ENCODE results near the gene CASK.
"Not testable (repeated sequence)": the region's sequence is repeated elsewhere in the genome, so short reads cannot be mapped to it uniquely, and the experiment has no call there.

CASK gene

GRCh38 chrX:41728125-41728524 is 195.2 kb downstream of the CASK start:
- Histone ChIP-seq H3K4me1 (peaks cover 8 to 16% (median 12%) of the 10 kb centered on the region in 10 experiments; a peak in 17 of 20 replicates), H3K27me3 (peaks cover 86 to 98% (median 95%) of the 10 kb centered on the region in 11 experiments), H3K9me3 (replicated peaks in 1 of 11) (no peaks in the 10 kb centered on the region), H3K4me3 (no peak overlapping the region), H3K4me2 (no peak overlapping the region), H4K20me1 (peaks cover 0 to 15% (median 0%) of the 10 kb centered on the region in 11 experiments; a peak in 2 of 22 replicates), H3K27ac (no peak overlapping the region), H3K9ac (no peak overlapping the region), H3K36me3 (no peaks in the 10 kb centered on the region)
- TF ChIP-seq Cebpa-rat (IDR thresholded peaks at IDR 0.05): no peak

GRCh38 chrX:41723826-41724225 is 199.5 kb downstream of the CASK start, which contains the start of gene GPR82:
GPR82 (plus strand) TSS chrX:41724181; CDS start chrX:41727027, 2,846 bp downstream.
- peaks cover 0 to 7% (median 5%) of the 10 kb centered on the region in 11 experiments; a peak in 8 of 22 replicates for H3K36me3 ChIP-seq
- peaks cover 8 to 30% (median 10%) of the 10 kb centered on the region in 11 experiments for H3K9me3 ChIP-seq (replicated peaks in 1 of 11)
- TF ChIP-seq Cebpa-rat (IDR thresholded peaks at IDR 0.05): no peak
- peaks cover 18 to 35% (median 25%) of the 10 kb centered on the region in 10 experiments for H3K4me1 ChIP-seq
- H3K4me2 ChIP-seq: peak within 1 kb of the TSS in 9 of 11 experiments; percentile 13 to 64 (median 33); a peak in 15 of 22 replicates
- peaks cover 94 to 100% (median 100%) of the 10 kb centered on the region in 11 experiments for H3K27me3 ChIP-seq
- peak within 1 kb of the TSS in 1 of 10 experiments; percentile 8; a peak in 1 of 20 replicates for H3K4me3 ChIP-seq
- H4K20me1 ChIP-seq: peaks cover 0 to 4% (median 0%) of the 10 kb centered on the region in 11 experiments; a peak in 2 of 22 replicates
- H3K27ac ChIP-seq: no peak within 1 kb of the TSS
- no peak within 1 kb of the TSS for H3K9ac ChIP-seq

- Histone ChIP-seq H3K27me3 (peaks cover 94 to 100% (median 100%) of the 10 kb centered on the region in 11 experiments), H4K20me1 (peaks cover 0 to 4% (median 0%) of the 10 kb centered on the region in 11 experiments; a peak in 2 of 22 replicates), H3K4me2 (peak overlapping the region in 9 of 11 experiments; percentile 13 to 64 (median 33); a peak in 15 of 22 replicates), H3K4me3 (no peak overlapping the region), H3K9me3 (replicated peaks in 1 of 11) (peaks cover 16 to 38% (median 18%) of the 10 kb centered on the region in 11 experiments), H3K36me3 (peaks cover 0 to 12% (median 8%) of the 10 kb centered on the region in 11 experiments; a peak in 9 of 22 replicates), H3K27ac (no peak overlapping the region), H3K4me1 (peaks cover 18 to 35% (median 25%) of the 10 kb centered on the region in 10 experiments), H3K9ac (no peak overlapping the region)
- TF ChIP-seq Cebpa-rat (IDR thresholded peaks at IDR 0.05): no peak
Observed at GRCh38 chrX:41722816-41723618, 200.3 kb downstream of the CASK start.

GRCh38 chrX:41722214-41722613 is 201.1 kb downstream of the CASK start:
- Histone ChIP-seq H3K4me3 (no peak overlapping the region), H3K4me2 (0 out of 22 replicates have a peak overlapping the region, but pooled peaks of 1 of the 11 experiments have one; percentile 64), H3K27ac (no peak overlapping the region), H3K9me3 (replicated peaks in 1 of 11) (peaks cover 24 to 46% (median 26%) of the 10 kb centered on the region in 11 experiments), H3K4me1 (peaks cover 18 to 35% (median 25%) of the 10 kb centered on the region in 10 experiments), H4K20me1 (peaks cover 0 to 4% (median 0%) of the 10 kb centered on the region in 11 experiments; a peak in 2 of 22 replicates), H3K27me3 (peaks cover 94 to 100% (median 100%) of the 10 kb centered on the region in 11 experiments), H3K9ac (no peak overlapping the region), H3K36me3 (peaks cover 0 to 20% (median 8%) of the 10 kb centered on the region in 11 experiments; a peak in 9 of 22 replicates)
- TF ChIP-seq Cebpa-rat (IDR thresholded peaks at IDR 0.05): no peak

- H3K9me3 ChIP-seq (replicated peaks in 1 of 11): peaks cover 30 to 53% (median 32%) of the 10 kb centered on the region in 11 experiments
- H3K4me2 ChIP-seq: no peak overlapping the region
- no peak overlapping the region for H3K27ac ChIP-seq
- no peak overlapping the region for H3K4me3 ChIP-seq
- TF ChIP-seq Cebpa-rat (IDR thresholded peaks at IDR 0.05): no peak
- no peak overlapping the region for H3K9ac ChIP-seq
- peaks cover 18 to 35% (median 25%) of the 10 kb centered on the region in 10 experiments for H3K4me1 ChIP-seq
- peaks cover 0 to 23% (median 8%) of the 10 kb centered on the region in 11 experiments; a peak in 9 of 22 replicates for H3K36me3 ChIP-seq
- H3K27me3 ChIP-seq: peaks cover 94 to 100% (median 100%) of the 10 kb centered on the region in 11 experiments
- H4K20me1 ChIP-seq: peaks cover 0 to 4% (median 0%) of the 10 kb centered on the region in 11 experiments; a peak in 2 of 22 replicates
Observed at GRCh38 chrX:41721590-41721989, 201.8 kb downstream of the CASK start.

GRCh38 chrX:41720125-41720779 is 203.1 kb downstream of the CASK start:
- peaks cover 0 to 4% (median 0%) of the 10 kb centered on the region in 11 experiments; a peak in 2 of 22 replicates for H4K20me1 ChIP-seq
- H3K9ac ChIP-seq: no peak overlapping the region
- H3K9me3 ChIP-seq (replicated peaks in 1 of 11): peaks cover 31 to 66% (median 36%) of the 10 kb centered on the region in 11 experiments
- peaks cover 0 to 23% (median 8%) of the 10 kb centered on the region in 11 experiments; a peak in 9 of 22 replicates for H3K36me3 ChIP-seq
- H3K4me2 ChIP-seq: peak overlapping the region; percentile 15 to 72 (median 55)
- no peak overlapping the region for H3K4me3 ChIP-seq
- peak overlapping the region in 7 of 11 experiments; percentile 8 to 43 (median 15); a peak in 3 of 22 replicates for H3K27ac ChIP-seq
- peaks cover 92 to 100% (median 100%) of the 10 kb centered on the region in 11 experiments for H3K27me3 ChIP-seq
- H3K4me1 ChIP-seq: peaks cover 18 to 35% (median 25%) of the 10 kb centered on the region in 10 experiments
- TF ChIP-seq Cebpa-rat (IDR thresholded peaks at IDR 0.05): no peak

GRCh38 chrX:41719610-41720009 is 203.7 kb downstream of the CASK start:
- Histone ChIP-seq H3K27me3 (peaks cover 94 to 100% (median 100%) of the 10 kb centered on the region in 11 experiments), H3K4me1 (peaks cover 18 to 33% (median 25%) of the 10 kb centered on the region in 10 experiments), H3K36me3 (peaks cover 0 to 23% (median 8%) of the 10 kb centered on the region in 11 experiments; a peak in 9 of 22 replicates), H3K27ac (peak overlapping the region in 5 of 11 experiments; percentile 7 to 43 (median 17); a peak in 3 of 22 replicates), H3K4me2 (peak overlapping the region in 4 of 11 experiments; percentile 46 to 68 (median 62); a peak in 7 of 22 replicates), H3K9me3 (replicated peaks in 1 of 11) (peaks cover 31 to 70% (median 36%) of the 10 kb centered on the region in 11 experiments)
- not testable (repeated sequence) for H3K9ac ChIP-seq, H4K20me1 ChIP-seq, H3K4me3 ChIP-seq
